Testis (tissue), 3 donors: ENCODE measurements around the gene SERPING1. TPM values are rescaled to one million over a fixed set of nuclear protein-coding genes. Genes with fewer than 3 reads are reported as not detected.

Experiments
- DNase-seq: peaks from one replicate; pipeline ENCODE4 v3.0.0-alpha.2; 2019
- H3K27ac ChIP-seq, 2 donors: fragments of 200-600 bp; sonication (generic); one replicate each; pipeline ENCODE4 v1.5.1; 2019
- H3K27me3 ChIP-seq: fragments of 200-600 bp; sonication (generic); one replicate; pipeline ENCODE4 v1.5.1; 2019
- H3K36me3 ChIP-seq: fragments of 200-600 bp; sonication (generic); one replicate; pipeline ENCODE4 v1.5.1; 2017; ENCODE audit warnings: low read depth; ENCODE audit errors: missing control alignments
- H3K4me1 ChIP-seq: fragments of 200-600 bp; sonication (generic); one replicate; pipeline ENCODE4 v1.5.1; 2019
- H3K4me3 ChIP-seq, 2 donors: fragments of 200-600 bp; sonication (generic); one replicate each; pipeline ENCODE4 v1.5.1; 2017 to 2019
- H3K9me3 ChIP-seq: fragments of 200-600 bp; sonication (generic); one replicate; pipeline ENCODE4 v1.5.1; 2017
- POLR2A ChIP-seq: fragments of 450-650 bp; IDR thresholded peaks from one replicate; pipeline ENCODE4 v1.6.1; 2017; ENCODE audit warnings: antibody characterized with exemption, mild to moderate bottlenecking, moderate library complexity
- WGBS, 2 donors: methylation state at CpG; one replicate each; pipeline ENCODE4 v1.1.5; 2018; 5-methylcytosine and 5-hydroxymethylcytosine counted together
- intact Hi-C: fragments of 100-400 bp; cut with DNase I; formaldehyde crosslinking; loops from one replicate; pipeline ENCODE4 v1.15.1; 2023; ENCODE audit warnings: low total_unique reads
- polyA plus RNA-seq: library from polyadenylated mRNA; stranded (reverse); fragments of 350-450 nt; fragmentation: Illumina TruSeq; extraction: RNeasy Lipid Tissue Mini Kit (QIAGEN cat#74804); gene quantifications from one replicate; pipeline ENCODE4 v1.2.3, GENCODE V29; 2014; ENCODE audit warnings: low read depth, low replicate concordance; ENCODE audit not compliant: insufficient read depth
- total RNA-seq, 2 donors: library from RNA; depleted of rRNA; stranded (reverse); fragments of >200 nt; gene quantifications; one replicate each; pipeline ENCODE4 v1.2.3, GENCODE V29; 2016
- TF ChIP-seq, protein P1 (sequence below), 3 experiments: fragments of 450-650 bp in 2 of 3; fragments of 200-600 bp in 1 of 3; sonication (generic) in 1 of 3; IDR thresholded peaks; one replicate each; pipeline ENCODE4 v1.5.1; 2016 to 2019; ENCODE audit warnings: antibody characterized with exemption in 3 of 3, mild to moderate bottlenecking in 2 of 3, moderate library complexity in 1 of 3

SERPING1 gene
- total and polyA plus RNA-seq, 3 donors from 2014 or later, result 53.6 to 273 (median 113) TPM

GRCh38 chr11:57638005-57638781, 40.7 kb downstream of the SERPING1 start:
- intact Hi-C loops, result loop anchor here (5.0 kb wide), 1 partner anchor 71 kb away; the partner anchor contains the start of gene UBE2L6
- no peak for TF ChIP-seq POLR2A
- TF ChIP-seq, protein P1, sequence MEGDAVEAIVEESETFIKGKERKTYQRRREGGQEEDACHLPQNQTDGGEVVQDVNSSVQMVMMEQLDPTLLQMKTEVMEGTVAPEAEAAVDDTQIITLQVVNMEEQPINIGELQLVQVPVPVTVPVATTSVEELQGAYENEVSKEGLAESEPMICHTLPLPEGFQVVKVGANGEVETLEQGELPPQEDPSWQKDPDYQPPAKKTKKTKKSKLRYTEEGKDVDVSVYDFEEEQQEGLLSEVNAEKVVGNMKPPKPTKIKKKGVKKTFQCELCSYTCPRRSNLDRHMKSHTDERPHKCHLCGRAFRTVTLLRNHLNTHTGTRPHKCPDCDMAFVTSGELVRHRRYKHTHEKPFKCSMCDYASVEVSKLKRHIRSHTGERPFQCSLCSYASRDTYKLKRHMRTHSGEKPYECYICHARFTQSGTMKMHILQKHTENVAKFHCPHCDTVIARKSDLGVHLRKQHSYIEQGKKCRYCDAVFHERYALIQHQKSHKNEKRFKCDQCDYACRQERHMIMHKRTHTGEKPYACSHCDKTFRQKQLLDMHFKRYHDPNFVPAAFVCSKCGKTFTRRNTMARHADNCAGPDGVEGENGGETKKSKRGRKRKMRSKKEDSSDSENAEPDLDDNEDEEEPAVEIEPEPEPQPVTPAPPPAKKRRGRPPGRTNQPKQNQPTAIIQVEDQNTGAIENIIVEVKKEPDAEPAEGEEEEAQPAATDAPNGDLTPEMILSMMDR (IDR thresholded peaks at IDR 0.05), result no peak
- peaks cover 20% of the 10 kb centered on the region for H3K4me1 ChIP-seq
- 1% methylated on average over 36 to 47 of the region's 47 CpGs for WGBS, 2 donors
- H3K27me3 ChIP-seq, result no peaks in the 10 kb centered on the region
- peak overlapping the region; percentile 12 to 84 for H3K27ac ChIP-seq
- peak; percentile 83 for DNase-seq
- H3K4me3 ChIP-seq, result peak overlapping the region; percentile 68 to 85
- no peaks in the 10 kb centered on the region for H3K9me3 ChIP-seq
- no peaks in the 10 kb centered on the region for H3K36me3 ChIP-seq

DNA sequence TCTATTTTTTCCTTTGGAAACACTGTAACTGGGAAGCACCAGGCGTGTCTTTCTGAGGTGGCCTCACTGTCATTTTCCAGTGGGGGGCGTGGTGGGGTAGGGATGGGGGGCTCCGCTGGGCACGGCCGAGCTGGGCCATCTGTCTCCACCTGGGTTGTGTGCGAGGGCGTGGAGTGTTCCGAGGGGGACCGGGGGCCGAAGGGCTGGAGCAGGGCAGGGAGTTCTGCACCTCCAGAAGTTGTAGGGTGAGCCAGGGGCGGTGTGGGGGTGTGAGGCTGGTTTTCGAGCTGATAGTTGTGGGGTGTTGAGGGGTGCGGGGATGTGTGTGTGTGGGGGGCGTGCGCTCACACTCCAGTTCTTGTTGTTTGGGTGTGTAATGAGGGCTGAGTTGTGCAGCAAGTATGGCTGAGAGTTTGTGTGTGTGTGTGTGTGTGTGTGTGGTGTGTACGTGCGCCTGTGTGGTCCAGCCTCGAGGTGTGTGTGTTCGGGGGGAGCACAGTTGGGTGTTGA, 41.4 kb downstream of the SERPING1 start:
- H3K4me1 ChIP-seq, result peaks cover 20% of the 10 kb centered on the region
- peak overlapping the region; percentile 68 to 85 for H3K4me3 ChIP-seq
- WGBS, 2 donors, result 0 to 1% methylated on average over 14 to 19 of the region's 19 CpGs
- intact Hi-C loops, result loop anchor here (5.0 kb wide), 1 partner anchor 72 kb away; the partner anchor contains the start of gene UBE2L6
- H3K36me3 ChIP-seq, result no peaks in the 10 kb centered on the region
- H3K27me3 ChIP-seq, result no peaks in the 10 kb centered on the region
- H3K9me3 ChIP-seq, result no peaks in the 10 kb centered on the region
- TF ChIP-seq, protein P1 (IDR thresholded peaks at IDR 0.05), result no peak
- no peak for TF ChIP-seq POLR2A
- peak overlapping the region; percentile 12 to 84 for H3K27ac ChIP-seq
- no peak for DNase-seq

DNA sequence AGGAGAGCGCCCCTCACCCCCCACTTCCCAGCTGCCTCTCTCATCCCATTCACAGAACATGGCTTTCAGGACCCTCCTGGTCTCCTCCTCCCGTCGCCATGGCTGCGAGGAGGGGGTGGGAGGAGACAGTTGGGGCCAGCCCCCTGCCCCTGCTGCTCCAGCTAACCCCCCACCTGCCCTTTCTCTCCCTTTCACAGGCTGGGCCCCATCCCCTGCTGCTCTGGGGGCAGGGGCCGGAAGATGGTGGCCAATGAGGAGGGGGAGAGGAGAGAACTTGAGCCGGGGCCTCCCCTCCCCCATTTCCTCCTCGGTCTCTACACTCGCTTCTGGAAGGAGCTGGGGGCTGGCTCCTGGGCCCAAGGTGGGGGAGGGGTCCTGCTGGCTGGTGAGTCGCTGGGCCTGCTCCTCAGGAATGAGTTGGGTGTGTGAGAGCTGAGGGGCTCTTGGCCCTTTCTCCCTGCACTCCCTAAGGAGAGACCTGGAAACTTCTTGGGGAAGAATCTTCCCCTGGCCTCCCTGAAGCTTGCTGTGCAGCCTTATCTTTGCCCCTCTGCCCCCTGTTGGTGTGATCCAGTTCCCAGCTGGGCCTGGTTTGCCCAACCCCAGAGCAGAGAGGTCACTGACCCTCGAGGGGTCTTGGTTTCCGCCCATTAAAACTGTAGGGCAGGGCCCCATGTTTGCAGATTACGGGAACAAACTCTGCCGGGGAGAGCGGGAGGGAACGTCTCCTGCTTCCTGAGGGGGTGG, 42.0 kb downstream of the SERPING1 start:
- H3K36me3 ChIP-seq, result no peaks in the 10 kb centered on the region
- peaks cover 21% of the 10 kb centered on the region for H3K4me1 ChIP-seq
- no peaks in the 10 kb centered on the region for H3K27me3 ChIP-seq
- H3K4me3 ChIP-seq, result peak overlapping the region; percentile 68 to 85
- TF ChIP-seq, protein P1 (IDR thresholded peaks at IDR 0.05), result no peak
- no peak for TF ChIP-seq POLR2A
- 0 to 5% methylated on average over 8 to 15 of the region's 15 CpGs for WGBS, 2 donors
- no peaks in the 10 kb centered on the region for H3K9me3 ChIP-seq
- no peak for DNase-seq
- intact Hi-C loops, result loop anchor here (5.0 kb wide), 1 partner anchor 72 kb away; the partner anchor contains the start of gene UBE2L6
- no peak overlapping the region for H3K27ac ChIP-seq

GRCh38 chr11:57640068-57640800, 42.7 kb downstream of the SERPING1 start:
- no peaks in the 10 kb centered on the region for H3K27me3 ChIP-seq
- no peak overlapping the region for H3K4me3 ChIP-seq
- no peaks in the 10 kb centered on the region for H3K36me3 ChIP-seq
- H3K9me3 ChIP-seq, result no peaks in the 10 kb centered on the region
- TF ChIP-seq POLR2A, result no peak
- TF ChIP-seq, protein P1 (IDR thresholded peaks at IDR 0.05), result no peak
- intact Hi-C loops, result no loop called here
- 37 to 62% methylated on average over 2 to 9 of the region's 9 CpGs for WGBS, 2 donors
- peaks cover 29% of the 10 kb centered on the region for H3K4me1 ChIP-seq
- H3K27ac ChIP-seq, result no peak overlapping the region
- DNase-seq, result no peak
